ENCODE results near the gene PLEKHA7. TPM values are rescaled to one million over a fixed set of nuclear protein-coding genes. Genes with fewer than 3 reads are reported as not detected.

PLEKHA7 gene
- total RNA-seq, 1 experiment from 2014 or later: 1.7 TPM

DNA sequence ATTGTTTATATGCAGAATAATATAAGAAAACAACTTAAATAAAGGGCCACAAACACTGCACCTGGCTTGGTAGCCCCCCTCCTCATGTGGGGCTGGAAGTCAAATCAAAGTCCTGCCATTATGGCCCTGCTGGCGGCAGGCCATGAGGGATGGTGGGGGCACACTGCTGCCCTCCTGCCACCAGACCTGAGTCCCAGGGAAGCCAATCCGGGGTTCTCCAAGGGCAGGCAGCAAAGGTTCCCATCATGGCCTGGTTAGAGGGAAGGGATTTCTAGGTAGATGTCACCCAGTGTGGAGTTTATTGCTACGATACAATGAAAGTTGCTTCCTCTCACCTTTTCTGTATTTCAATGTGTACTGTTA lies 236.6 kb downstream of the PLEKHA7 start:
- no peaks in the 10 kb centered on the region for H3K36me3 ChIP-seq (ENCODE audit: insufficient read depth, low read length, poor library complexity, severe bottlenecking)
- intact Hi-C loops (cut with micrococcal nuclease; ENCODE audit: unreplicated experiment): no loop called here
- H3K4me1 ChIP-seq (ENCODE audit: insufficient read depth, low read length, poor library complexity, severe bottlenecking): peaks cover 10% of the 10 kb centered on the region
- H3K9me3 ChIP-seq (ENCODE audit: low read depth, low read length, poor library complexity, severe bottlenecking): no peaks in the 10 kb centered on the region
- H3K27me3 ChIP-seq (replicated peaks; ENCODE audit: insufficient read depth, low read depth, low read length, poor library complexity): no peaks in the 10 kb centered on the region
- no peak overlapping the region for H3K4me3 ChIP-seq (ENCODE audit: low read depth, low read length, poor library complexity, severe bottlenecking)
- POLR2A ChIA-PET (ENCODE audit: low non-redundant PET): interaction anchor here (1.2 kb wide), 1 partner anchor 17 kb away, joined by 5 read pairs; no protein-coding TSS in a partner anchor
- no TSS peak for BruUV-seq (replicated peaks)
- no peak overlapping the region for H3K27ac ChIP-seq (ENCODE audit: low read depth, low read length, poor library complexity, severe bottlenecking)
- no peak for TF ChIP-seq EZH2 (IDR thresholded peaks at IDR 0.05; ENCODE audit: borderline replicate concordance, low read depth, low read length, poor library complexity, severe bottlenecking)
- TF ChIP-seq, protein P1, sequence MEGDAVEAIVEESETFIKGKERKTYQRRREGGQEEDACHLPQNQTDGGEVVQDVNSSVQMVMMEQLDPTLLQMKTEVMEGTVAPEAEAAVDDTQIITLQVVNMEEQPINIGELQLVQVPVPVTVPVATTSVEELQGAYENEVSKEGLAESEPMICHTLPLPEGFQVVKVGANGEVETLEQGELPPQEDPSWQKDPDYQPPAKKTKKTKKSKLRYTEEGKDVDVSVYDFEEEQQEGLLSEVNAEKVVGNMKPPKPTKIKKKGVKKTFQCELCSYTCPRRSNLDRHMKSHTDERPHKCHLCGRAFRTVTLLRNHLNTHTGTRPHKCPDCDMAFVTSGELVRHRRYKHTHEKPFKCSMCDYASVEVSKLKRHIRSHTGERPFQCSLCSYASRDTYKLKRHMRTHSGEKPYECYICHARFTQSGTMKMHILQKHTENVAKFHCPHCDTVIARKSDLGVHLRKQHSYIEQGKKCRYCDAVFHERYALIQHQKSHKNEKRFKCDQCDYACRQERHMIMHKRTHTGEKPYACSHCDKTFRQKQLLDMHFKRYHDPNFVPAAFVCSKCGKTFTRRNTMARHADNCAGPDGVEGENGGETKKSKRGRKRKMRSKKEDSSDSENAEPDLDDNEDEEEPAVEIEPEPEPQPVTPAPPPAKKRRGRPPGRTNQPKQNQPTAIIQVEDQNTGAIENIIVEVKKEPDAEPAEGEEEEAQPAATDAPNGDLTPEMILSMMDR (conservative IDR thresholded peaks at IDR 0.05; ENCODE audit: low read depth, low read length): no peak
- CTCF ChIA-PET: interaction anchor here (0.6 kb wide), 1 partner anchor 78 kb away, joined by 3 read pairs; no protein-coding TSS in a partner anchor
- DNase-seq (ENCODE audit: low spot score): no peak

DNA sequence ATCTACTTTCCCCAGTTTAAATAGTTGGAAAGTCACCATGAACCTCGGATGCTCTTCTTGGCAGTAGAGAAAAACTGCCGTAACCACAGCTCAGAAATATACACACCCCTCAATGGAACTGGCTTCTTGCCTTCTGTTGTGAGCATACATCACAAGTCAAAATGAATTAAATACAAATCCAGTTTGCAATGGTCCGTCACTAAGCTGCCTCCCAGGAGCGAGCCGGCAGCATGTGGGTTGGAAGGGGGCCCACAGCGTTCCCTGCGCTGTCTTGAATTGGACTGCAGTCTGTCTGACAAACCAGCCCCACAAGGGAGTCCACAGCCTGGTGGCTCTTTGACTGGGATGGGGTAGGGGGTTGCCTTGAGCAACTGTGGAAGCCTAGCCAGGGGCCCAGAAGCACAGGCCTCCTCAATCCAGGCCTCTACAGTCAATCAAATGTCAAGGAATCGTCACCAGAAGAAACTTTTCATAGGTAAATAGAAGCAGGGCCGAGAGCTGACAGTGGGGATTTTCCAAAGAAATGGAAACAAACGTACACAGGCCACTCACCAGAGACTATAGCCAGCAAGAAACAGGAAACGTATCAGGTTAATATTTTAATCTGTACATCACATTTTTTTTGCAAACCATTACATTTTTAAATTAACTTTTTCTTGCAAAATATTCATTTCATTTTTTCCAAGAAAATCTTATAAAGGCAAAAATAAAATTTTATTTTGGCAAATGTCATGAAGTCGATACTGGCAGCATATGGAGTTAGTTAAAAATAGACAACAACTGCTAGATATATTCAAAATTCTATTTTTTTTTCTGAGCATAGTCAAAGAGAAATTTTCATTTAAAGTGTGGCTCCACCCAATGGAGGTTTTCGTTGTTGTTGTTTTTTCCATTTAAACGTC lies 237.3 kb downstream of the PLEKHA7 start:
- ChIA-PET POLR2A (ENCODE audit: low non-redundant PET) (interaction anchor here (1.2 kb wide), 1 partner anchor 18 kb away, joined by 5 read pairs; no protein-coding TSS in a partner anchor), CTCF (interaction anchor here (0.6 to 0.8 kb wide), 2 partner anchors 9 to 78 kb away, joined by 3 read pairs; no protein-coding TSS in a partner anchor)
- TF ChIP-seq, protein P1 (conservative IDR thresholded peaks at IDR 0.05; ENCODE audit: low read depth, low read length): no peak
- no peak for TF ChIP-seq EZH2 (IDR thresholded peaks at IDR 0.05; ENCODE audit: borderline replicate concordance, low read depth, low read length, poor library complexity, severe bottlenecking)
- Histone ChIP-seq H3K4me3 (ENCODE audit: low read depth, low read length, poor library complexity, severe bottlenecking) (no peak overlapping the region), H3K36me3 (ENCODE audit: insufficient read depth, low read length, poor library complexity, severe bottlenecking) (no peaks in the 10 kb centered on the region), H3K27me3 (replicated peaks; ENCODE audit: insufficient read depth, low read depth, low read length, poor library complexity) (no peaks in the 10 kb centered on the region), H3K4me1 (ENCODE audit: insufficient read depth, low read length, poor library complexity, severe bottlenecking) (peaks cover 10% of the 10 kb centered on the region), H3K27ac (ENCODE audit: low read depth, low read length, poor library complexity, severe bottlenecking) (no peak overlapping the region), H3K9me3 (ENCODE audit: low read depth, low read length, poor library complexity, severe bottlenecking) (no peaks in the 10 kb centered on the region)
- intact Hi-C loops (cut with micrococcal nuclease; ENCODE audit: unreplicated experiment): no loop called here
- BruUV-seq (replicated peaks): no TSS peak
- DNase-seq (ENCODE audit: low spot score): peak; percentile 63

DNA sequence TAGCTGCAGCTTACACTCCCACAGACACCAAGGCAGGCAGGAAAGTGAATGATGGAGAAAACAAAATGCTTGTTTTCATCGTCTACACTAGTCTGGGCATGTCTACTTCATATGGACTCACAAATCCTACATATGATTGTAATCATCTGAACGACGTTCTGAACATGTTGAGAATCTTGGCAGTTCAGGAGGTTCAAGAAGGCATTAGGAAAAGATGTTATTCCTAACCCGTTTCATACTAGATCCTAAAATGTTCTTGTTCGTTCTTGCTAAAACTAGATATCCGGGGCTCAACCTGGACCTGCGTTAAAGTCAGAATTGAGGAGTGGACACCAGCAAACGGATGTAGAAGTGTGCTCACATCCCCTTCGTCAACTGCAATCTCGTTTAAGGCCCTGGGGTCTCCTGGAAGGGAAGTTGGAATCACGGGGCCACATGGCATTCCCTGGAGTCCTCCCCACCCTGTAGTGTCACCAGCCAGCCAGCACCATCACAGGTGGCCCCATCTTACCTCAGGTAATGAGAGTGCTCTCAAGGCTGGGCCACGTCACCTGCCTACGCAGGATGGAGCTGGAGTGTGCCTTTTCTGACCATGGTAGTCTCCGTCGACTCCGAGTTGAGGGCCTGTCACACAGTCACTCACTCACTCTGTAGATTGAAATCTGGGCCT lies 238.5 kb downstream of the PLEKHA7 start:
- H3K4me3 ChIP-seq (ENCODE audit: low read depth, low read length, poor library complexity, severe bottlenecking): no peak overlapping the region
- H3K4me1 ChIP-seq (ENCODE audit: insufficient read depth, low read length, poor library complexity, severe bottlenecking): peaks cover 10% of the 10 kb centered on the region
- H3K36me3 ChIP-seq (ENCODE audit: insufficient read depth, low read length, poor library complexity, severe bottlenecking): no peaks in the 10 kb centered on the region
- no peak overlapping the region for H3K27ac ChIP-seq (ENCODE audit: low read depth, low read length, poor library complexity, severe bottlenecking)
- intact Hi-C loops (cut with micrococcal nuclease; ENCODE audit: unreplicated experiment): no loop called here
- no peaks in the 10 kb centered on the region for H3K27me3 ChIP-seq (replicated peaks; ENCODE audit: insufficient read depth, low read depth, low read length, poor library complexity)
- no peaks in the 10 kb centered on the region for H3K9me3 ChIP-seq (ENCODE audit: low read depth, low read length, poor library complexity, severe bottlenecking)
- no peak for DNase-seq (ENCODE audit: low spot score)
- BruUV-seq (replicated peaks): no TSS peak
- TF ChIP-seq, protein P1 (conservative IDR thresholded peaks at IDR 0.05; ENCODE audit: low read depth, low read length): no peak
- no peak for TF ChIP-seq EZH2 (IDR thresholded peaks at IDR 0.05; ENCODE audit: borderline replicate concordance, low read depth, low read length, poor library complexity, severe bottlenecking)
- POLR2A ChIA-PET (ENCODE audit: low non-redundant PET): no interaction called here
- CTCF ChIA-PET: interaction anchor here (0.8 kb wide), 1 partner anchor 10 kb away, joined by 3 read pairs; no protein-coding TSS in a partner anchor
